Uterine smooth muscle cell (primary cell): Measurements from ENCODE around the gene PIRT. TPM values are rescaled to one million over a fixed set of nuclear protein-coding genes. Genes with fewer than 3 reads are reported as not detected.

Experiments
- total RNA-seq: library from RNA; depleted of rRNA; stranded (reverse); fragments of >200 nt; gene quantifications from 2 replicates; pipeline ENCODE4 v1.2.3, GENCODE V29; 2014

Gene PIRT
- not detected in 2 replicates for total RNA-seq

DNA sequence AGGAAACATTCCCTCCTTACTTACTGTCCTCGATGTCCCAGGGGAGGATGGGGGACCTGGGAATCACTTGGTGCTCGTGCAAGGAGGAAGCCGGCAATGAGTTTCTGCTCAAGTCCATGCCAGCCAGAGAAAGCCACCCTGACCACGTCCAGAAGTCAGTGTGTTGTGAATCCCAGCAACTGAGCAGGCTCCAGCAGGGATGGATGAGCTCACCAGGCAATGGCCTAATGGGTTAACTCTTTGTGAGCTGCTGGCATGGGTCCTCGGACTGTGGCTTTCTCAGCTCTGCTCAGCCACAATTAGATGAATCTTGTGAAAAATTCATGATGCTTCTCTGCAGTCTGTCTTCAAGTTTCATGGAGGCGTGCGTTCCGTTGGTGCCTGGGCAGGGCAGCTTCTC is at the start of gene PIRT:
Gene PIRT, minus strand, starts transcription at position 167 of the 400 bp plus-strand sequence. CDS start 12,442 bp downstream, outside the sequence.

DNA sequence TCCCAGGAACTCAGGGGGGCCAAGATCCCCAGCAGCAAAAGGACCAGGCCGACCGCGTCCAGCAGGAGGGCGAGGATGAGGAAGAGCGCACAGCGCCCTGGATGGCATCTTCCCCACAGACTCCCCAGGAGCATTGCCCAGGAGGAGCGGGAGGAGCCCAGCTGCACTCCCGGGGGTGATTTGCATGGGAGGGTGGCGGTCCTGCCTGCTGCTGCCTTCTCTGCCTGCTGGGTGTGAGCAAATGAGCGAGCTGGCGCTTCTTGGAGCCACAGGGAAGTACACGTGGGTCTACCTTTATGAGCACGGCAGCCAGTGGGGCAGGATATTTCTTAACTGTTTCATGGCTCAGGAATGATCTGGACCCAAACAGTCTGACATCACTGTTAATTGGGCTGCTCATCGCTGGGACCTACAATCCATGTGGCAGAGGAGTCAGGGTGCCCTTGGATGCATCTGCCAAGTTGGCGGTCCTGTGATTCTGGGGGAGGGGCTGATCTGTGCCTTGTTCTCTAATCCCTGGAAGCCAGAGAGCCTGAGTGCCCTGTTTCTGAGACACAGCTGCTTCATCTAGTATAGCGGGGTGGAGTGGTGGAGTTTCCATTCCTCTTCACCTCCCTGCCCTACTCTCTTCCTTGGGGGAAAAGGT is 33.9 kb downstream of the PIRT start, which contains the start of gene TMEM238L:
Gene TMEM238L, minus strand, starts transcription at position 270 of the 646 bp plus-strand sequence. Its CDS starts 136 bp downstream, at position 134.

Other genes with a start within 250 kb of the PIRT start
- gene MYH3, start 180.8 kb downstream of the PIRT start, total RNA-seq = 0.77 and 0.87 TPM in 2 replicates
- gene SCO1, start 140.6 kb downstream of the PIRT start, total RNA-seq = 19.2 and 30.5 TPM in 2 replicates
- 13.7 and 14.1 TPM in 2 replicates for gene ADPRM, start 140.5 kb downstream of the PIRT start, total RNA-seq
- 2.5 and 3.4 TPM in 2 replicates for gene TMEM220, start 108.1 kb downstream of the PIRT start, total RNA-seq
- not detected in 2 replicates for gene TMEM238L, start 34.0 kb downstream of the PIRT start, total RNA-seq